Prostate gland (tissue), 2 donors: Measurements from ENCODE around the gene FARP1.

Experiments
- CTCF ChIP-seq, 4 experiments: fragments of 200-600 bp in 2 of 4; fragments of 450-650 bp in 2 of 4; sonication (generic) in 2 of 4; IDR thresholded peaks; 1 replicate in 3 of 4; 2 replicates in 1 of 4; pipeline ENCODE4 v1.5.1; 2016 to 2019; ENCODE audit warnings: antibody characterized with exemption in 4 of 4, mild to moderate bottlenecking in 2 of 4, moderate library complexity in 2 of 4
- POLR2A ChIP-seq: fragments of 450-650 bp; IDR thresholded peaks from one replicate; pipeline ENCODE4 v1.6.1; 2016; ENCODE audit warnings: antibody characterized with exemption, mild to moderate bottlenecking
- POLR2AphosphoS5 ChIP-seq: sonication (generic); formaldehyde crosslinking; IDR thresholded peaks from one replicate; pipeline ENCODE4 v1.6.1; 2017; ENCODE audit warnings: antibody characterized with exemption

- TF ChIP-seq CTCF (IDR thresholded peaks at IDR 0.05) (no peak), POLR2A (no peak), POLR2AphosphoS5 (no peak)
Measured at GRCh38 chr13:98405107-98405571, 262.2 kb downstream of the FARP1 start.
